OCI-LY7 (cell line): Measurements from ENCODE around the gene THRB.

ENCODE experiments used
- CTCF ChIP-seq: fragments of 200-600 bp; sonication (generic); conservative IDR thresholded peaks from 2 replicates; pipeline ENCODE4 v1.5.1; 2014; ENCODE audit warnings: mild to moderate bottlenecking, antibody characterized with exemption, low read length, moderate library complexity, mixed read lengths
- EZH2phosphoT487 ChIP-seq: fragments of 200-600 bp; sonication (generic); IDR thresholded peaks from 2 replicates; pipeline ENCODE4 v1.6.1; 2018; ENCODE audit warnings: low read depth, borderline replicate concordance, mild to moderate bottlenecking, mixed run types, antibody characterized with exemption, low read length, moderate library complexity, mixed read lengths

GRCh38 chr3:24462737-24463136, 31.9 kb downstream of the THRB start:
- TF ChIP-seq CTCF (no peak), EZH2phosphoT487 (no peak)
